Limb (tissue), 2 donors: ENCODE measurements around the gene PRSS57.
"Not testable (repeated sequence)": the region's sequence is repeated elsewhere in the genome, so short reads cannot be mapped to it uniquely, and the experiment has no call there.

Source experiments
- DNase-seq, 2 donors: peaks; one replicate each; pipeline ENCODE4 v3.0.0-alpha.2; 2016; ENCODE audit errors: extremely low spot score in 2 of 2

PRSS57 gene

DNA sequence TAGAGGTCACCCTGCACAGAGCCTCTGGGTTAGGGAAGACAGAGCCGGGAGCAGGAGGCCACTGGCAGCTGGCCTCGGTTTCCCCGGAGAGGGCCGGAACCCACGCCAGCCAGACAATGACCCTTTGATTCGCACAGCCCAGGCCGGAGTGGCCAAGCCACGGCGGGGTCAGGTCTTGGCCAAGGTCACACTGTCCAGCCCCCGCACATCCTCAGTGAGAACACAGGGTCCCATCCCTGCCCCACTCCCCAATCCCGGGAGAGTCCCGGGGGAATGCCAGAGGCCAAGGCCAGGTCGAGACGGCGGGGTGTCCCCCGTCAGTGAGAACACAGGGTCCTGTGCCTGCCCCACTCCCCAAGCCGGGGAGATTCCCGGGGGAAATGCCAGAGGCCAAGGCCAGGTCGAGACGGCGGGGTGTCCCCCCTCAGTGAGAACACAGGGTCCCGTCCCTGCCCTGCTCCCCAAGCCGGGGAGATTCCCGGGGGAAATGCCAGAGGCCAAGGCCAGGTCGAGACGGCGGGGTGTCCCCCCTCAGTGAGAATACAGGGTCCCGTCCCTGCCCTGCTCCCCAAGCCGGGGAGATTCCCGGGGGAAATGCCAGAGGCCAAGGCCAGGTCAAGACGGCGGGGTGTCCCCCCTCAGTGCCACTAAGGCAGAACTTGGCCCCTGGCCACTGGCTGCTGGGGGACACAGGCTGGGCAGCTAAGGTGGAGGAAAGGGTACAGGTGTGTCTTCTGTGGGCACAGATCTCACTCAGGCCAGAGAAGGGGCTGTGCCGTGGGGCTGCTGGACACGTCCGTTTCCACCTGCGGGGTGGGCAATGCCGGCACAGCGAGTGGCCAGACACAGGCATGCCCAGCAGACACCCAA lies 20.7 kb downstream of the PRSS57 start:
- DNase-seq: peak in 1 of 2 donors; percentile 39

DNA sequence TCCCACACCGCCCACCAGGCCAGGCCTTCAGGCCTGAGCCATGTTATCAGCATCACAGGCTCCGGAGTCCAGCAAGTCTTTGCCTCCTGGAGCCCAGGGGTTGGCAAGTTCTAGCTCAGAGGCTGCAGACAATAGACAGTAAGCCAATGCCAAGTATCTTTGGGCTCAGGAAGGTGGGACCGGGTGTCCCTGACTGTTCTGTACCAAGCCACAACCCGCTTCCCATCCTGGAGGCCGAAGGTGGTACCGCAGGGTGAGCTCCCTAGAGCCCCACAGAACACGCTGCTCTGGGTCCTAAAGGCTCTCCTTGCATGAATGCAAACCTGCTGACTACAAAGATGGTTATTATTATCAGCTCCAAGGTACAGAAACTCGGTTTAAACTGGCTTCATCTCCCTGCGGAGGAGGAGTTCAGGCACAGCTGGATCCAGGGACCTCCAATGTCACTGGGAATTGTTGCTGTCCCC lies 24.6 kb downstream of the PRSS57 start:
- DNase-seq: no peak

- DNase-seq: not testable (repeated sequence)
These were observed 26.4 kb downstream of the PRSS57 start for GRCh38 chr19:668675-669434.

DNA sequence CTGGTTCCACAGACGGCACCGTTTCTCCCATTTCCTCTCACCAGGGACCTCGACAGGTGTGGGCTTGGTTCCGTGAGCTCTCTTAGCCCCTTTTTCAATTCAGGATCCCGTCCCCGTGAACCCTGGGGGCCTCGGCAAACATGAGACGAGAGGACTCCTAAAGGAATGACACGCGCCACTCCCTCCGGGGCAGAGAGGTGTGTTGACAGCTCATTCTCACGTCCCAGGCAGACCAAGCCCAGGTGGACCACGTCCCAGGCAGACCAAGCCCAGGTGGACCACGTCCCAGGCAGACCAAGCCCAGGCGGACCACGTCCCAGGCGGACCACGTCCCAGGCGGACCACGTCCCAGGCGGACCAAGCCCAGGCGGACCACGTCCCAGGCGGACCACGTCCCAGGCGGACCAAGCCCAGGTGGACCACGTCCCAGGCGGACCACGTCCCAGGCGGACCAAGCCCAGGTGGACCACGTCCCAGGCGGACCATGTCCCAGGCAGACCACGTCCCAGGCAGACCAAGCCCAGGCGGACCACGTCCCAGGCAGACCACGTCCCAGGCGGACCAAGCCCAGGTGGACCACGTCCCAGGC lies 28.2 kb downstream of the PRSS57 start:
- not testable (repeated sequence) for DNase-seq

- DNase-seq: peak; percentile 85 to 93
These were observed 30.3 kb downstream of the PRSS57 start for GRCh38 chr19:664913-665443.

DNA sequence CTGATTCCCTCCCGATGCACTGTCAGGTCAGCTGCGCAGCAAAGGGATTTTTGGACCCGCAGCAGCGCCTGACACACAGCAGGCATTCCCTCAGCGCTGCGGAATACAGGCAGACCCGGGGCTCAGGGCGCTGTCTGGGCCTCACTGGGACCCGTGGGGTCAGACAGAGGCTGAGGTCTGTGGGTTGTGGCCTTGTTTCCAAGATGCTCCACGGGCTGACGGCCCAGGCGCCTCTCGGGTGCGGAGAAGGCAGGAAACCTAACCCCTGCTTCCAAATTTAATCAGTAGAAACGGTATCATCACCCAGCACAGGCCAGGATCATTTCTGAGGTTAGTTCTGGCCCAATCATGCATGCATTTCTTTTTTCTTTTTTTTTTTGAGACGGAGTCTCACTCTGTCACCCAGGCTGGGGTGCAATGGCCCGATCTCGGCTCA lies 31.6 kb downstream of the PRSS57 start:
- DNase-seq: no peak

DNA sequence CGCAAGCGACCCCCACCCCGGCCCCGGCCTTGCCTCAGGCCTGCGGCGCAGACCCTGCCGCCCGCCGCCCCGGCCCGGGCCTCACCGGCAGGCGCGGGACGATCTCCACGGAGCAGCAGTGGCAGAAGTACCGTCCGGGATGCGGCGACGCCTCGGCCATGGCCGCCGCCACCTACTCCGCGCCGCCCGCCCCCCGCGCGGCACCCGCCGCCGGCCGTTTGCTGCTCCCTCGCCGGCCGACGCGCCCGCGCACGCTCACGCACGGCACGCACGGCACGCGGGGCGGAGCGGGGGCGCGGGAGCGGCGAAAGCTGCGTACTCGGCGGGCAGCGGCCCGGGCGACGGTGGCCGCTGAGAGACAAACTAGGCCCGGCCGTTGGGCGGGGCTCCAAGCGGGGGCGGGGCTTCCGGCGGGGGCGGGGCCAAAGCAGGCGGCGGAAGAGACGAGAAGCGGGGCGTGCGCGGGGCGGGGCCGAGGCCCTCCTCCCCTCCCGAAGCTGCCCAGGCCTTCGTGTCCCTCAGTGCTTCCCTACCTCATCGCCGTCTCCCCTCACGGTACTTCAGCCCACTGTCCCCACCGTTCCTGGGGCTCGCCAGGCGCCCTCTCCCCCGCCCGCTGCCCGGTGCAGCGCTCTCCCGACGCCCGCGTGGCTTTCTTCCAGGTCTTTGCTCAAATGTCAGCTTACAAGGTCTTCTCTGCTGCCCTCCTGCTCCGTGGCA lies 32.1 kb downstream of the PRSS57 start, which contains the start of gene RNF126:
RNF126 (minus strand) TSS at position 253 of the 720 bp plus-strand sequence; CDS start at position 160, 93 bp downstream.
- peak; percentile 87 to 98 for DNase-seq

- no peak for DNase-seq
These were observed 32.9 kb downstream of the PRSS57 start for GRCh38 chr19:662207-662961.

GRCh38 chr19:661427-662196 lies 33.6 kb downstream of the PRSS57 start:
- no peak for DNase-seq

DNA sequence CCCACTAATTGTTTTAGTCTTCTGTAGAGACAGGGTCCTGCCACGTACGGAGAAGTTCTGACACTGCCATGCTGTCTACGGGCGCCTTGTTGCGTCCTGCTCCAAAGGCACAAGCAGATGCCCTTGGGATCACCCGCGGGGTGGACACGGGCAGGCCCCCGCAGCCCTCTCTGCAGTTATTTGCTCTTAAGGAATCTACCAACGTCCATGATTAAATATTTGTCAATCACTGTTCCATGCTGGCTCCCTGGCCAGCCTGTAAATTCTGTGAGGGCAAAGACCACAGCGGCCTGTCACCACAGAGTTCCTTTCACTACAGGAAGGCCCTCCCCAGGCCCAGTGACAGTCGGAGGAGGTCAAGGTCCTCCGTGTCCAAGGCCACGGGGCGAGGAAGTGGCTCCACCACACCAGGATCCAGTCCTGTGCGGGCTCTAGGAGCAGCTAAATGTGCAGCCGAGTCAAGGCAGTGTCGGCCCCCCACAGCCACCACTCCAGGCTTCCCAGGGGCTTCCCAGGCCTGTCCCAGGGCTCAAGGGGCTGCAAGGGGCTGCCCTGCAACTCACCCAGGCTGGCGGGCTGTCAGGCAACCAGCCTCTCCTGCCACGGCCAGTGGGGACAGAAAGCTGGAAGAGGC lies 34.3 kb downstream of the PRSS57 start:
- no peak for DNase-seq

- DNase-seq: no peak
These were observed 36.1 kb downstream of the PRSS57 start for GRCh38 chr19:658916-659839.

GRCh38 chr19:658059-658839 lies 37.0 kb downstream of the PRSS57 start:
- no peak for DNase-seq

DNA sequence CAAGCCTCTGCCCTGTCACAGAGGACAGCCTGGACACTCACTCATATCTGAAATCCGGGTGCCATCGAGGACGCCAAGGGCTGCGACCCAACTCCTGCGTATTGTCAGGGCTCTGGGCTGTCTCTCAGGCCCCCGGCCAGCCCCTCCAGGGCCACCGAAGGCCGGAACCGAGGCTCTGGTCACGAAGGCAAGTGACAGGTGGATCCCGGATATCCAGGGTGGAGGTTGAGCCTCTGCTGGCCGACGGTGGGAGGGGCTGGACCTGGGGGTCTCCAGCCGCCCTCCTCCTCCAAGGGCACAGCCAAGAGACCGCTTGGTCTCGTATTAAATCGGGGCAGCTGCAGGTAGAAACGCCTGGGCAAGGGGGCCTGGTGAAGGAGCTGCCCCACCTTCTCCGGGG lies 37.6 kb downstream of the PRSS57 start:
- no peak for DNase-seq

- DNase-seq: no peak
These were observed 38.3 kb downstream of the PRSS57 start for GRCh38 chr19:656751-657559.

- DNase-seq: no peak
These were observed 39.6 kb downstream of the PRSS57 start for GRCh38 chr19:655691-656090.

DNA sequence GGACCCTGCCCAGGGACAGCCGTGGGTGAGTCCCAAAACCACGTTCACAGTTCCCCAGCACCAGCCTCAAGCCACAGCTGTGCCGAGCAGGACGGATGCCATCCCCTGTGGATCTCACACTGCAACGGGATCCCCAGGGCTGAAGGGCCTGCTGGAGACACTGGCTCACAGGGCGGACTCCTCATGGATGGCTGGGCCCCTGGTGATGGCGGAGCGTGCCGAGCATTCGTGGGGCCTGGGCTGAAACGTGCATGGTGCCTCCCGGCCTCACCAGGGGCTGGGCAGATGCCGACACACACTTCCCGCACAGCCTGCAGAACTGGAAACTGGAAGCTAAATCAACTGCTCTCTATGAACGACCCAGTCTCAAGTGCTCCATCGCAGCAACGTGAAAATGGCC lies 41.8 kb downstream of the PRSS57 start:
- no peak for DNase-seq
